Upper lobe of right lung (tissue), 1 donor: Measurements from ENCODE around the gene POMT1. TPM values are rescaled to one million over a fixed set of nuclear protein-coding genes. Genes with fewer than 3 reads are reported as not detected.

ENCODE experiments used
- ATAC-seq: fragments of 200-7000 bp; cut with Tn5 transposase; one replicate; pipeline ENCODE4 v1.9.1; 2020; ENCODE audit warnings: mild to moderate bottlenecking, moderate library complexity
- DNase-seq: peaks from one replicate; pipeline ENCODE4 v3.0.0-alpha.2; 2020
- H3K27ac ChIP-seq: fragments of 200-600 bp; one replicate; pipeline ENCODE4 v1.8.0; 2022
- H3K27me3 ChIP-seq: fragments of 200-600 bp; one replicate; pipeline ENCODE4 v1.8.0; 2022; ENCODE audit warnings: mild to moderate bottlenecking
- H3K36me3 ChIP-seq: fragments of 200-600 bp; one replicate; pipeline ENCODE4 v1.8.0; 2022
- H3K4me1 ChIP-seq: fragments of 200-600 bp; one replicate; pipeline ENCODE4 v1.8.0; 2022
- H3K4me3 ChIP-seq: fragments of 200-600 bp; one replicate; pipeline ENCODE4 v1.8.0; 2022; ENCODE audit warnings: mild to moderate bottlenecking
- H3K9me3 ChIP-seq: fragments of 200-600 bp; one replicate; pipeline ENCODE4 v1.8.0; 2022
- intact Hi-C: fragments of 100-400 bp; cut with DNase I; formaldehyde crosslinking; loops from one replicate; pipeline ENCODE4 v1.11.0; 2022
- total RNA-seq: library from RNA; stranded (reverse); fragmentation: NEBNext Ultra II Directional; extraction: Animal tissue kit (Norgen Biotek cat#: 25700); gene quantifications from one replicate; pipeline ENCODE4 v1.2.1, GENCODE V29; 2021
- TF ChIP-seq, protein P1 (sequence below): fragments of 200-600 bp; IDR thresholded peaks from one replicate; pipeline ENCODE4 v1.8.0; 2022; ENCODE audit warnings: antibody characterized with exemption
- donor health status: DM: no; HTN: yes; CAD: no; lungs with severe emphysema.

POMT1 gene
- total RNA-seq, 1 donor from 2014 or later, result 25.2 TPM

DNA sequence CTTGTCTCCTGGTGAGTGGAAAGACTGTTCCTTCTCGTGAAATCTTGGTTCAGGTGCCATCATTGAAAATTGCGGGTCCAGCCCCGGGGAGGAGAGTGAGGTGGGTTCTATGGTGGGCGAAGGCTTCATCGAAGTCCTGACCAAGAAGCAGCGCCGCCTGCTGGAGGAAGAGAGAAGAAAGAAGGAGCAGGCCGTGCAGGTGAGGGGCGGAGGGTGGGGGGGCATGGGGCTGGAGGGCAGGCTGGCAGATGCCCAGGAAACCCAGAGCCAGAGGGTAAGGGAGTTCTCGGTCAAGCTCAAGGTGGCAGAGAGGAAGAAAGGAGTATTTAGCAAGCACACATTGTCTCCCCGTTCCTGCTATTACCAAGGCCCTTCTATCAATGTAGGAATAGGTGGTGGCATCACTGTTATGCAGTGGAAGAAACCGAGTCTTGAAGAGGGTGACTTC, 24.3 kb upstream of the POMT1 start:
- ATAC-seq (peak; percentile 31), DNase-seq (peak; percentile 56)
- peaks cover 99% of the 10 kb centered on the region for H3K36me3 ChIP-seq
- TF ChIP-seq, protein P1, sequence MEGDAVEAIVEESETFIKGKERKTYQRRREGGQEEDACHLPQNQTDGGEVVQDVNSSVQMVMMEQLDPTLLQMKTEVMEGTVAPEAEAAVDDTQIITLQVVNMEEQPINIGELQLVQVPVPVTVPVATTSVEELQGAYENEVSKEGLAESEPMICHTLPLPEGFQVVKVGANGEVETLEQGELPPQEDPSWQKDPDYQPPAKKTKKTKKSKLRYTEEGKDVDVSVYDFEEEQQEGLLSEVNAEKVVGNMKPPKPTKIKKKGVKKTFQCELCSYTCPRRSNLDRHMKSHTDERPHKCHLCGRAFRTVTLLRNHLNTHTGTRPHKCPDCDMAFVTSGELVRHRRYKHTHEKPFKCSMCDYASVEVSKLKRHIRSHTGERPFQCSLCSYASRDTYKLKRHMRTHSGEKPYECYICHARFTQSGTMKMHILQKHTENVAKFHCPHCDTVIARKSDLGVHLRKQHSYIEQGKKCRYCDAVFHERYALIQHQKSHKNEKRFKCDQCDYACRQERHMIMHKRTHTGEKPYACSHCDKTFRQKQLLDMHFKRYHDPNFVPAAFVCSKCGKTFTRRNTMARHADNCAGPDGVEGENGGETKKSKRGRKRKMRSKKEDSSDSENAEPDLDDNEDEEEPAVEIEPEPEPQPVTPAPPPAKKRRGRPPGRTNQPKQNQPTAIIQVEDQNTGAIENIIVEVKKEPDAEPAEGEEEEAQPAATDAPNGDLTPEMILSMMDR, result peak; percentile 54
- H3K9me3 ChIP-seq, result no peaks in the 10 kb centered on the region
- no peak overlapping the region for H3K4me3 ChIP-seq
- H3K27me3 ChIP-seq, result no peaks in the 10 kb centered on the region
- no peaks in the 10 kb centered on the region for H3K4me1 ChIP-seq
- intact Hi-C loops, result loop anchor here (10.0 kb wide), 1 partner anchor 134 kb away; no protein-coding TSS in a partner anchor
- H3K27ac ChIP-seq, result no peak overlapping the region

DNA sequence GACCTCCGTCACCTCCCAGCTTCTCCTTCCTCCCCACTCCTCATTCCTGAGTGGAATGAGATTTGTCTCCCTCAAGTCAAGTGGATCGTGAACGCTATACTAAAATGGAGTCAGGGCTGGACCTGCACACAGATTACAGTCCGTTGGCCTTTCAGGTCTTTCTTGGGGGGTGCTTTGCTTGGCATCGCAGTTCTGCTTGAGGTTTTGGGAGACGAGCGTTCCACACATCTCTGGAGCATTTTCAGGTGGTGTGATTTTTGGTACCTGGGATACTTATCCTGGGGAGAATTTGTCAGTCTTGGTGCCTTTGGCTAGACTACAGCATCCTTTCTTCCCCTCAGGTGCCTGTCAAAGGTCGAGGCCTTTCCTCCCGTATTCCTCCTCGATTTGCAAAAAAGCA, 23.8 kb upstream of the POMT1 start:
- DNase-seq, result no peak
- intact Hi-C loops, result loop anchor here (10.0 kb wide), 1 partner anchor 134 kb away; no protein-coding TSS in a partner anchor
- TF ChIP-seq, protein P1, result no peak
- Histone ChIP-seq H3K4me3 (no peak overlapping the region), H3K4me1 (no peaks in the 10 kb centered on the region), H3K27ac (no peak overlapping the region), H3K9me3 (no peaks in the 10 kb centered on the region), H3K36me3 (peaks cover 99% of the 10 kb centered on the region), H3K27me3 (no peaks in the 10 kb centered on the region)
- ATAC-seq, result no peak

DNA sequence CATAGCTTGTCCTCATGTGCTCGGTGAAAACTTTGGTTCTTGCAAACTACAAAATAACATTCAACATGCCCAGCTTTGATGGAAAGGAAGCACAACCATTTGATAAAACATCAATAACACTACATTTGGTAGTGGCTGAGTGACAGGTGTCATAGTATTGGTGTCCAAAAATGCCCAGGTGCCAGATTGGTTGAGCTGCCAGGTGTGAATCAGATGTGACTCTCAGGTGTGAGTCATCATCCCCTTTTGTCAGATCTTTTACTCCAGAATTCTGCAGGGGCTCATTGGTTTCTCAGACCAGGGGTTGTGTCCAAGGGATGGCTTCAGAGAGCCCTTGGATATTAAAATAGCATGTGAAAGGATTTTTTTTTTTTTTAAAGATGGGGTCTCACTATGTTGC, 22.5 kb upstream of the POMT1 start:
- TF ChIP-seq, protein P1, result no peak
- H3K9me3 ChIP-seq, result no peaks in the 10 kb centered on the region
- ATAC-seq, result no peak
- DNase-seq, result no peak
- no peak overlapping the region for H3K4me3 ChIP-seq
- H3K27ac ChIP-seq, result no peak overlapping the region
- peaks cover 99% of the 10 kb centered on the region for H3K36me3 ChIP-seq
- H3K4me1 ChIP-seq, result no peaks in the 10 kb centered on the region
- no peaks in the 10 kb centered on the region for H3K27me3 ChIP-seq
- intact Hi-C loops, result no loop called here

DNA sequence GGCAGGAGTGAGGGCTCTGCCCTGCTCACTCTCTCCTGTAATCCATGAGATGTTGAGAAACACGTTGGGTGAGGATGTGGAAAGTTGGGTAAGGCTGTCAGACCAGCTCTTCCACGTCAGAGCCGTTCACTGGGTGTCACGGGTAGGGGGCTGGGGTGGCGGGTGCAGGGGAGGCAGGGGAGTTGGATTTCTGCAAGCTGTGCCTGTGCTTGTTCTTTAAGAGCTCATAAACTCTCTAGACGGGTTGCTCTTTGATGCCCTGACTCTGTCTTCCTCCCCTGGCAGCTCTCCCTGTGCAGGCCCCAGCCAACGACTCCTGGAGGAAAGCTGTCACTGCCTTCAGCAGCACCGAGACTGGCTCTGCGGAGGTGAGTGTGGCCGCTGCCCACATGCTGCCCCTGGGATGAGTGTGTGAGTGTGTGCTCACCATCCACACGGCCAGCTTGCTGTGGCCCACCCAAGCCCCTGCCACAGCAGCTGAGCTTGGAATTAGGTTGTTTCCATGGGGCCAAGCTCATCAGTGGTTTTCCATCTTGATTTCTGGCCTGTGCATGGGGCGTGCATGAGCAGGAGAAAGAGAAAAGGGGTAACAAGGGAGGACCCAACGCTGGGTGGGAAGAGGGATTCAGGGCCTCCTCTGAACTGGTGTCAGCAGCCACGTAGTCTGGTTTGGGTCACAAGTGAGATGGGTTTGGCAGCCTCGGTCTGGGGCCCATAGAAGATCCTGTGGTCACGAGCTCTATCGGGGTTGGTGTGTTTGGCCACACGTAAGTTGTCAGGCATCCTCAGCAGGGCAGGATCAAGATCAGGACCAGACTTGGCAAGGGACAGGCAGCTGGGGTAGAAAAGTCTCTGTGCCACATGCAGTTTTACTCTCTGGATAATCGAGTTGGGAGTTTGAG, 21.0 kb upstream of the POMT1 start:
- Histone ChIP-seq H3K9me3 (no peaks in the 10 kb centered on the region), H3K4me3 (no peak overlapping the region), H3K4me1 (no peaks in the 10 kb centered on the region), H3K27me3 (no peaks in the 10 kb centered on the region), H3K36me3 (peaks cover 99% of the 10 kb centered on the region), H3K27ac (no peak overlapping the region)
- ATAC-seq, result no peak
- no peak for DNase-seq
- intact Hi-C loops, result no loop called here
- TF ChIP-seq, protein P1, result no peak

DNA sequence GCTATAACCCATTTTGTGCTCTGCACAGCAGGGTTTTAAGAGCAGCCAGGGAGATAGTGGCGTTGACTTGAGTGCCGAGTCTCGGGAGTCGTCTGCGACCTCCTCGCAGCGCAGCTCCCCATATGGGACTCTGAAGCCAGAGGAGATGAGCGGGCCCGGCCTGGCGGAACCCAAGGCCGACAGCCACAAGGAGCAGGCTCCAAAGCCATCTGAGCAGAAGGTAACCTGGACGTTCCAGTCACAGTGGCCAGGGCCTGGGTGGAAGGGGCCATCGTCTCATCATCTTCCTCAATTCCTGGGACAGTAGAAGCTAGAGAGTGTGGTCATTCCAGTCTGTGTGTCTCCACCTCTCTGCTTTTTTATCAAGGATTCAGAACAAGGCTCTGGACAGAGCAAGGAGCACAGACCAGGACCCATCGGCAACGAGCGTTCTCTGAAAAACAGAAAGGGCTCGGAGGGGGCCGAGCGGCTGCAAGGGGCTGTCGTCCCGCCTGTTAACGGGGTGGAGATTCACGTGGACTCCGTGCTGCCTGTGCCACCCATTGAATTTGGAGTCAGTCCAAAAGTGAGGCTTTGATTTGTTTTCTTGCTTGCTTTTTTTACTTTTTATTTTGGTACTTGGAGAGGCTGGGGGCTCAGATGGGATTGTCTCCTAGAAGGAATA, 20.2 kb upstream of the POMT1 start:
- Histone ChIP-seq H3K27me3 (no peaks in the 10 kb centered on the region), H3K27ac (no peak overlapping the region), H3K36me3 (peaks cover 99% of the 10 kb centered on the region), H3K9me3 (no peaks in the 10 kb centered on the region), H3K4me1 (no peaks in the 10 kb centered on the region), H3K4me3 (no peak overlapping the region)
- DNase-seq (peak; percentile 51), ATAC-seq (no peak)
- TF ChIP-seq, protein P1, result no peak
- intact Hi-C loops, result no loop called here
